ENCODE measurements around the gene MAB21L3.

- TF ChIP-seq CTCF (IDR thresholded peaks at IDR 0.05): no peak
- no peak for TF ChIP-seq POLR2A (IDR thresholded peaks at IDR 0.05)
Measured at GRCh38 chr1:116154536-116154935, 43.3 kb downstream of the MAB21L3 start.

Data from uterus (tissue), 2 donors.